Activated CD8-positive, alpha-beta memory T cell treated with anti-CD3 and anti-CD28 coated beads, Interleukin-2, amount 50 U/mL, for 48 hours (primary cell): Measurements from ENCODE around the gene MED16.
A peak's percentile ranks its signal among the peaks of the same experiment; 100 is the strongest.
"Not testable (repeated sequence)": the region's sequence is repeated elsewhere in the genome, so short reads cannot be mapped to it uniquely, and the experiment has no call there.

Experiments used
- DNase-seq: peaks from one replicate; pipeline ENCODE4 v3.0.0-alpha.2; 2020

The MED16 gene

DNA sequence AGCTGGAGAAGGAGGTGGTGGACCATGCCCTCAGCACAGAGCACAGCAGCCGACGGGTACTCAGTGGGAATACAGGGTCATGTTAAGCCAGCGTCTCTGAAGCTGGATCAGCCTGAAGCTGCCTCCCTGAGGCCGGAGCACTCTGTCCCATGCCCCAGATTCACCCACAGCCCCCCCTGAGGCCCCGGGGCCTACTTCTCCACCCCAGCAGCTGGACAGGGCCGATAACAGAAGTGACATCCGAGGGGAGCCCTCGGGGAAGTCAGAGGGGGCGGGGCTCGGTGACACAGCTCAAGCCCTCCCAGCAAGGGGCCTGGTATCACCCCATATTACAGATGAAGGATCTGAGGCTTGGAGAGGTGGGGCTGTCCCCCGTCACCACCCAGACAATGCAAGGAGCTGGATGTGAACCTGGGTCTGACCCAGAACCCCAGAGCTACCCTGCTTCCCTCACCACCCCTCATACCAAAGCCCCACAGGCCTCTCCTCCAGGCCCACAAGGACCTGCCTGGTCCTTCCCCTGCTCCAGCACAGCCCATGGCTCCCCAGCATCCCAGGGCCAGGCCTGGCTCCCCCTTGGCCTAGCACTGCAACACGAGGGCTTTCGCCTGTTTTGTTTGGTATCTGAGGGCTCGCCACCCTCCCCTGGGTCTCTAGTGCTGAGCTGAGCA lies 14.3 kb upstream of the MED16 start:
- no peak for DNase-seq

DNA sequence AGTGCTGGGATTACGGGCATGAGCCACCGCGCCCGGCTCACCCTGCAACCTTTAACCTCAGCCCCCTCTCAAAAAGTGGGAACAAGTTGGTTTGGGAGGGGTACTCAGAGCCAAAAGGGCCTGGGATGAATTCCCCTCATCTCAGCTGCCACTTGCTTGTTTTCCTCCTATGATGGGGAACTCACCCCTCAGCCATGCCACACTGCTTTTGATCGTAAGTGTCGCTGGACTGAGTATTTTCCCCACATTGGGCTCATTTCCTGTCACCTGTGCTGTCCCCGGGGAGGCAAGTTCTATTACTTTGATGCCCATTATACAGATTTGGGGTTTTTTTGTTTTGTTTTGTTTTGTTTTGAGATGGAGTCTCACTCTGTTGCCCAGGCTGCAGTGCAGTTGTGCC lies 13.5 kb upstream of the MED16 start:
- no peak for DNase-seq

DNA sequence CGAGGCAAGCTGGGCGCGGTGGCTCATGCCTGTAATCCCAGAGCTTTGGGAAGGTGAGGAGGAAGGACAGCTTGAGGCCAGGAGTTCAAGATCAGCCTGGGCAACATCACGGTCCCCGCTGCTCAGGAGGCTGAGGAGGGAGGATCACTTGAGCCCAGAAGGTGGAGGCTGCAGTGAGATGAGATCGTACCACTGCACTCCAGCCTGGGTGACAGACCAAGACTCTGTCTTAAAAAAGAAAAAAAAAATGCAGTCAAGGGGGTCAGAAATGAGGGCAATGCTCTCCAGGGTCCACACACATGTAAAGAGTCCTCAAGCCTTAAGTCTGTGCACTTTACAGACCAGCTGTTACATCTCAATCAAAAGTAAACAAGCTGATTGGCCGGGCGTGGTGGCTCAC lies 11.6 kb upstream of the MED16 start:
- no peak for DNase-seq

DNA sequence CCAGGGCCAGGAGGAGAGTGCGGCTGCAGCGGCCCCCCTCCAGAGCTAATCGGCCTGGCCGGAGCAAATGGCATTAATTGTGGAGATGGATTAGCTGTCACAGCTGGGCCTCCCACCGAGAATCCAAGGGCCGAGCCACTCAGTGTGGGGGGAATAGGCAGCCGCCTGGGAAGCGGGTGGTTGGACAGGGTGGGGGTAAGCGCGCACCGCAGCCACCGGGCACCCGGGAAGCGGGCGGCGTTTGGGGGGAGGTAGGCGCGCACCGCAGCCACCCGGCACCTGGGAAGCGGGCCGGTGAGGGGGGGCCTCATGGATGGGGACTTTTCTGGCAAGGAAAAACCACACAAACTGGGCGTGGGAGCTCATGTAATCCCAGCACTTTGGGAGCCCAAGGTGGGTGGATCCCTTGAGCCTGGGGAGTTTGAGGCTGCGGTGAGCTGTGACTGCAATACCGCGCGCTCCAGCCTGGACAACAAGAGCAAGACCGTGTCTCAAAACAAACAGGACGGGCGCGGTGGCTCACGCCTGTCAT lies 10.3 kb upstream of the MED16 start:
- no peak for DNase-seq

DNA sequence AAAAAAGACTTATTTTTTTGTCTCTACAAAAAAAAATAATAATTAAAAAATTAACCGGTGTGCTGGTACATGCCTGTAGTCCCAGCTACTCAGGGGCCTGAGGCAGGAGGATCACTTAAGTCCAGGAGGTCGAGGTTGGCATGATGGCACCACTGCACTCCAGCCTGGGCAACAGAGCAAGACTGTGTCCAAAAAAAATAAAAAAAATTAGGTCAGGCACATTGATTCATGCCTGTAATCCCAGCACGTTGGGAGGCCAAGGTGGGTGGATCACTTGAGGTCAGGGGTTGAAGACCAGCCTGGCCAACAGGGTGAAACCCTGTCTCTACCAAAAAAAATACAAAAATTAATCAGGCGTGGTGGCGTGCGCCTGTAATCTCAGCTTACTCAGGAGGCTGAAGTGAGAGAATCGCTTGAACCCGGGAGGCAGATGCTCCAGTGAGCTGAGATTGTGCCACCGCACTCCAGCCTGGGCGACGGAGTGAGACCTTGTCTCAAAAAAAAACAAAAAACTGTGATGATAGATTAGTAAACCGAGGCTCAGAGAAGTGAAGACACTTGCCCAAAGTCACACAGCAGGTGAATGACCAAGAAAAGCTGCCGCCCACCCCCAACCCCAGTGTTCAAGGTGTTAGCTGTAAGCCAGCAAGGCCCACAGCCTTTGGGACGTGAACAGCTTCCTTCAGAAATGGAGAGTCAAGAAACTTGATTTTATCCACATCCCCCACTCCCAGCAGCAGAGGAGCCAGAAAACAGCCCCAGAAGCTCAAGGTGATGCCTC lies 9.6 kb upstream of the MED16 start:
- no peak for DNase-seq

DNA sequence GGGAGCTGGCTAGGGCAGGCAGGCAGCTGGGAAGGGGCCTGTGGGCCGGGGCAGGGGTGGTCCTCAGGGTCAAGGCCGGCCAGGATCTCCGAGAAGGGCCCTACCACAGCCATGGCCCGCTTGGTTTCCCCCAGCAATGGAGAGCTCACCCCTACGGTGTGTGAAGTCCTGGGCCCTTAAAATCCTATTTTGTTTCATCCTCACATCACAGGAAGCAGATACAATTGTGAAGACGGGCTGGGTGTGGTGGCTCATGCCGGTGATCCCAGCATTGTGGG lies 9.0 kb upstream of the MED16 start:
- no peak for DNase-seq

DNA sequence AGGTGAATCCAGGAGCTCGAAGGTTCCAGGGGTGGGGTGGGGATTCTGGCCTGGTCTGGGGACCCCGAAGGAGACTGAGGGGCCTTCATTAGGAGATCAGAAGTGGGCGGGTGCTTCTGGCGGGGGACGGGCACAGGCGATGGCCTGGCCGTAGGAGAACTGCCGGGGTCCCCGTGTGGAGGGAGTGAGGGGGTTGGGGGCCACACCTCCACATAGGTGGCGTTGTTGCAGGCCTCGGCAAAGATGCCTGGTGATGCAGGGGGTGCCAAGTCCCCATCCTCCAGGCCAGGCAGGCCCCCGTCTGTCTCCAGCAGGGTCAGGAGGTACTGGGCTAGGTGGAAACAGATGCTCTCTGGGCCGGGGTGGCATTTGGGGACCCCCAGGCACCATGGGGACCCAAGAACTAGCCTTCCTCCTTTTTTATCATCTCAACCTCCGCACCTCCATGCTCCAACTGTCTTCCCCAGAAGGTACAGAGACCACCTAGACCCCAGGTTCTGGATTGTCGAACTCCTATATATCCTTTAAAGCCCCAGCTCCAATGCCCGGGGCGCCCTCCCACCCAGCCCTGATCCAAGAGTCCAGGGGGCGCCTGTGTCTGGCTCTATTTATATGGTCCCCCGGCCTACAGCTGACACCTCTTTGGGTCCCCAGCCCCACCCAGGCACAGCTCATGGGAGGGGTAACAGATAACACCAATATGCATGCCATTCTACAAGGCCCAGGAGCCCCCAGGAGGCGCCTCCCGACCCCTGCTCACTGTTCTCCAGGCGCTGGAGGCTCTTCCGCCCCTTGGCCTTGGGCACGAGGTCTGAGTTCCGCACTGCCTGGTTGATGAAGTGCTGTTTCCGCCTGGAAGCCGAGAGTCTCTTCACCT lies 8.5 kb upstream of the MED16 start:
- DNase-seq: no peak

DNA sequence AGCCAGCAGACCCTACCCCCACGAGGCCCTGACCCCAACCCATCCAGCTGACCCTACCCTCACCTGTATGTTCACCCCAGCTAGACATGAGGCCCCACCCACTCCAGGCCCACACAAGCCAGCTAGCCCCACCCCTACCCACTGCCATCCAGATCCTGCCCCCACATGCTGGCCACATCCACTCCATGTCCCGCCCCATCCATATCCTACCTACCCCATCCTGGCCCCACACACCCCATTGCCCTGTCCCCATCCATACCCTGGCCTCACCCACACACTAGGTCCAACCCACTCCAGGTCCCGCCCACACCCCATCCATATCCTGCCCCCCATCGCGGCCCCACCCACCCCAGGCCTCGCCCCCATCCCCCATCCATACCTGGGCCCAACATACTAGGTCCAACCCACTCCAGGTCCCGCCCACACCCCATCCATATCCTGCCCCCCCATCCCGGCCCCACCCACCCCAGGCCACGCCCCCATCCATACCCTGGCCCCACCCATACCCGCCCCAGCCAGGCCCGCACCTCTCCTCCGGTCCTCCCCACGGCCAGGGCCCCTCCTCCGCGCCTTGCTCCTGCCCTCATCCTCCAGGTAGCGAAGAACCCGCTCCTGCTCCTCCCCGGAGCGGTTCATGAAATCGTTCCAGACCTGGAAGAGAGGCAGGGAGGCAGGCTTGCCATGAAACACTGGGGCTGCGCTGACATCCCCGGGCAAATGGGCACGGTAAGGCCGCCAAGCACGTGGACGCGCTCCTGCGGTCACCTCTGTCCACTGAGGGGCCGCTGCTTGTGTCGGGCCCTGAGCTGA lies 7.5 kb upstream of the MED16 start:
- DNase-seq: no peak

DNA sequence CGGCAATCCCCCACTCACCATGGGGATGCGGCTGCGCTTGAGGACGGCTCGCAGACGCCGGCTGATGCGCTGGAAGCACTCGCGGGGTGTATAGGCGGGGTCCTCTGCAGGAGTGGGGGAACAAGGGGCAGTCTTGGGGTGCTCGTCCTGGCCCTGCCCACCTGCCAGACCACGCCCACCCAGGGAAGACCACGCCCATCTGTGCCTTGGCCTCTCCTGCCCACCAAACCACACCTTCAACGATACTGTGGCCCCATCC lies 7.0 kb upstream of the MED16 start:
- no peak for DNase-seq

DNA sequence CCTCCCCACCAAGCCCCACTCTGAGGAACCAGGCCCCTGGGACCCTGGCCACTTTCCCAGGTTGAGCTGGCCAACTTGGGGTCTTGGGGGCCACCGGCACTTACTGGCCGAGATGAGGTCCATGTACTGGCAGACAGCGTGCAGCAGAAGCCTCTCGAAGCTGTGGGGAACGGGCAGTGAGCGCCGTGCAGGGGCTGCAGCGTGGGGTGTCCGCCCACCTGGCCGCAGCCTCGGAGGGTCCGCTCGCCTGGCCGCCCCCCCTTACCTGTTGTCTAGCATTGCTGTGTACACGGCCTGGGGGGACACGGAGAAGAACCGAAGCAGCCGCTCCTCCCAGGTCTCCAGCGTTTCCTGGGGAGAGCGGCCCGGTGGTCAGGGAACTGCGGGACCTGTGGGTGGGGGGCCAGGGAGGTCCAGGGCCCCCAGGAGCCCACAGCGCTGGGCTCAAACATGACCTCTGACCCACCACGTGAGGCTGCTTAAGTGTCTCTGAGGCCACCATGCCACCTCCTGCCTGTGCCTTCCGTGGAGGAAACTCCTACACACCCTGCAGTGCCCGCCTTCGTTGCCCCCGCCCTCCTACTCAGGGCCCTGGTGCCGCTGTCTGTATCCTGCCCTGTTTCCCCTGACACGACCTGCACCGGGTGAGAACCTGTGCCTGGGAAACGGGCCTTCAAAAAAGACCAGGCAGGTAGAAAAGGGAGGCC lies 6.5 kb upstream of the MED16 start:
- no peak for DNase-seq

DNA sequence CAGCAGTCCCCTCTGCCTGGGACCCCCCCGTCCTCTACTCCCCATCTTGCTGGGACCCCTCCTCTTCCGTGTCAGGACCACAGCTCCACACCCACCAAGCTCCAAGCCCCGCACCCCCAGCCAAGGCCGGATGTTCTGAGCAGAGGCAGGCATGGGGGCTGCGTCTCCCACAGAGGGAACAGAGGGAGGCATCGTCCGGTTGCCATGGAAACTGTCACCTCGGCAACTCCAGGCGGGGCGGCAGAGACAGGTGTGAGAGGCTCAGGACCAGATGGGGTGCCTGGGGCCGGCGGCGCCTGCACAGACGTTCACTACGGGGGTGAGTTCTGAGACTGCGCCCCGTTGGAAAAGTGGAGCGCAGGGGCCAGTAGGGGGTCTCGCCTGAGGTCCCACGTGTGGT lies 5.7 kb upstream of the MED16 start:
- no peak for DNase-seq

DNA sequence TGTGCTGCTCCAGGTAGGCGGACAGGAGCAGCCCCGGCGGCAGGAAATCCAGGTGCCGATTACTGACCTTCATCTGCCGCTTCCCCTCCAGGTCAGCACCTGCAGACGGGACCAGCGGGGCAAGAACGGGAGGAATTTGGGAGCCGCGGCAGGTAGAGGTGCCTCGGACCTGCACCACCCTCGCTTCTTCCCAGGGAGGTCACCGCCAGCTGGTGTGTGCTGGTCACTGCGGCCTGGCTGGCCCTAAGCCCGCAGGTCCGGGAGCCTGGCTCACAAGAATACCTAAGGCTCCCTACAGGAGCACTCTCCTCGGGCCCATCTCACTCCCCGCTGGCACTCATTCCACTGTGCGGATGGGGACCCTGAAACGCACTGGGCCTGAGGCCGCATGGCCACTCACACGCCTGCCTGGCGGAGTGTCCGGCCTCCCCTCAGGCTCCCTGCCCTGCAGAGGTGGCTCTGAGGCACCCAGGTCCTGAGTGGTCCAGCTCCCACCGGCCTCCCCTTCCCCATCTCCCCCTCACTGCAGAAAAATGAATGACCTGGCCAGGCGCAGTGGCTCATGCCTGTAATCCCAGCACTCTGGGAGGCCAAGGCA lies 4.6 kb upstream of the MED16 start:
- DNase-seq: no peak

DNA sequence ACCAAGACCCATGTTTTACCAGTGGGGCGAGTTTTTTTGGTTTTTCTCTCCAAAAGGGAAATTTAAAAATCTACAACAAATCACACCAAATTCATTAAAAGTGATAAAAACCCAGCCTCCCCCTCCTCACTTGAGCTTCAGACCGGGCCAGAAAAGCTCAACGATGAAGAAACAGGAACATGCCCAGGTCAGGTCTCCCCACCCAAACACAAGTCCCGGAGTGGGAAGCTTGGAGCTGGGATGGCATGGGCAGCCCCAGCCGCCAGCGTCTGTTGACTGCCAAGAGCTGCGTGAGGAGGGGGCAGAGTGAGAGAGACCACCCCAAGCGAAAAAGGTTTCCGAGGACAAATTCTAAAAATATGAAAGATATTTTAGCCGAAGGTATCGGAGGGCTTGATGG lies 4.0 kb upstream of the MED16 start:
- no peak for DNase-seq

DNA sequence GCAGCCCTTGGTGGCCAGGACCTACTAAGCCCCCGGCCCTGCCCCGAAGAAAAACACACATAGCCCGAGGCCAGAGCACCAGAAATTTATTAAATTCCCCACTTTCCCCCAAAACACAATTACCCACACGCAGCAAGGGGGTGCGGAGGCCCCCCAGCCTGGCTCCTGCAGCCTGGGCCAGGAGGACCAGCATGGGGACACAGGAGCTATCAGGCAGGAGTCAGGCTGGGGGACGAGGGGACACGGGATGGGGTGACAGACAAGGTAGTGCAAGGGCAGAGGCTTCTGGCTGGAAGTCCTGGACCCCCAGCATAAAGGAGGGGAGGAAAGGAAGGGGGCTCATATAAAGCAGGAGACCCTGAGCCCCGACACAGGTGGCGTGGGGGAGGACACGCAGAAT lies 3.4 kb upstream of the MED16 start:
- DNase-seq: no peak

DNA sequence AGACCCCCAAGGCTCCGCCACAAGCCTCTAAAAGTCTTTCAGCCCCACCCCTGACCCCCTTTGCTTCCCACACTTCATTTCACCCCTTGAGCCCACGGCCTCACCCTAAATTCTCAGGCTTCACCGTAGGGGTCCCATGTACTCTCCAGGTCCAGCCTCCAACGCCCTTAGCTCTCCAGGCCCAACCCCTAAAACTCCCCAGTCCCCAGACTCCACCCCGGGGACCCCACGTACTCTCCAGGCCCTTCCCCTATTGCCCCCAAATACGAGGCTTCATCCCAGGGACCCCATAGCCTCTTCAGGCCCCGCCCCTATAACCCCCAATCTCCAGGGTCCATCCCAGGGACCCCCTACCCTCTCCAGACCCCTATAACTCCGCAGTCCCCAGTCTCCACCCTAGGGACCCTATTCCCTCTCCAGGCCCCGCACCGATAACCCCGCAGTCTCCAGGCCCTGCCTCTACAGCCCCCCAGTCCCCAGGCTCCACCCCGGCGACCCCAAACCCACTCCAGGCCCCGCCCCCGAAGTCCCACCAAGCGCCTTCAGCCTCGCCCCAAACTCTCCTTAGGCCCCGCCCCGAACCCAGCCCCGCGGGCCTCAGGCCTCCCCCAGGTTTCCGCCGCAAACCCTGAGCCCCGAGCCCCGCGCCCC lies 619 bp downstream of the MED16 start:
- peak; percentile 68 for DNase-seq

DNA sequence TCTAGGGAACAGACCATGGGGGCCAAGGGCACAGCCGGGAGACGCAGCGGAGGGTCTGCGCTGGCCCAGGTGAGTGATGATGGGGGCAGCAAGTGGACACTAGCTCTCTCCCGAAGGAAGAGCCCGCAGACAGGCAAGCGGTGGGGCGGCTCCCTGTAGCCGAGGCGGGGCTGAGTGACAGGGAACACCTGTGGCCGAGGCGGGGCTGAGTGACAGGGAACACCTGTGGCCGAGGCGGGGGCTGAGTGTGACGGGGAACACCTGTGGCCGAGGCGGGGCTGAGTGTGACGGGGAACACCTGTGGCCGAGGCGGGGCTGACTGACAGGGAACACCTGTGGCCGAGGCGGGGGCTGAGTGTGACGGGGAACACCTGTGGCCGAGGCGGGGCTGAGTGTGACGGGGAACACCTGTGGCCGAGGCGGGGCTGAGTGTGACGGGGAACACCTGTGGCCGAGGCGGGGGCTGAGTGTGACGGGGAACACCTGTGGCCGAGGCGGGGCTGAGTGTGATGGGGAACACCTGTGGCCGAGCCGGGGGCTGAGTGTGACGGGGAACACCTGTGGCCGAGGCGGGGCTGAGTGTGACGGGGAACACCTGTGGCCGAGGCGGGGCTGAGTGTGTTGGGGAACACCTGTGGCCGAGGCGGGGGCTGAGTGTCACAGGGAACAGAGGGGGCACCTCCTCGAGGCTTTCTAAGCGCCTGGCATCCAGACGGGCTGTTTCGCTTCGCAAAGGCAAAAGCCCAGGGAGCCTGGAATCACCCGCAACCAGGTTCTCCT lies 1.4 kb downstream of the MED16 start:
- DNase-seq: not testable (repeated sequence)

DNA sequence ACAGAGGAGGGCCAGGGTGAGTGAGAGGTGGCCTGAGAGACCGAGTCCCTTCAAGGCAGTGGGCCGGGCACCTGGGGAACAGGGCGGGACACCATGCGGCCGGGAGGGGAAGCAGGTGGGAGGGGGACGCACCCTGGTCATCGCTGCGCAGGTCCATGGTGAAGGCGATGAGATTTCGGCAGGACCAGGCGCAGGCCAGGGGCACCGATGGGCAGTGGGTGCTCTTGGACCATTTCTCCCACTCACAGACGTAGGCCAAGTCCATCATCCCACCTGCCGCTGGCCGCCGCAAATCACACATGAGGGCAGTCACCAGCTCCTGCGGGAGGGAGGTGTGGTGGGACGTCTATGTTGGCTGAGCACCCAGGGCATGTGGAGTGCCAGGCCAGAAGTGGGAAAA lies 2.2 kb downstream of the MED16 start:
- DNase-seq: no peak

DNA sequence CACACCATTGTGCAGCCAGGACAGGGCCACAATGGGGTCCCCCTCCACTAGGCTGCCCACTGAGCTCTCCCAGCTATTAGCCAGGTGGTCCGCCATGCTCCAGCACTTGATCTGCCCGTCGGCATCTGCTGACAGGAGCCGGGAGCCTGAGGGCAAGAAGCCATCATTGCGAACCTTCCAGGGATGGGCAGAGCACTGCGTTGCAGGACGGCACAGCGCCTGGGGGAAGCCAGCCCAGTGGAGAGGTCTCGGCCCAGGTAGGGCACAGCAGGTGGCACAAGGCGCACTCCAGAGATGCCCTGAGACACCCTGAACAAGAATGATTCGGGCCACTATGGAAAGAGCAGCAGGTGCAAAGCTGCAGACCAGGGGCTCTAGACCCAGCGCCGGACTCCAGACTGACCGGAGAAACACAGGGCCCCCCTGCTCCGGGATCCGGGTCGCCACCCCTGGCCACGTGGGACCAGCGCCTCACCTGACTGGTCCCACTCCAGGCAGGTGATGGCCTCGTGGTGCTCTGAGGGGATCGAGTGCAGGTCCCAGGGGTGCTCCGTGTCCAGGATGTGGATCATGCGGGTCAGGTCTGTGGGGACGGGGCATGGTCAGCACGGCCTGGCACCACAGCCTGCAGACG lies 3.2 kb downstream of the MED16 start:
- DNase-seq: no peak

DNA sequence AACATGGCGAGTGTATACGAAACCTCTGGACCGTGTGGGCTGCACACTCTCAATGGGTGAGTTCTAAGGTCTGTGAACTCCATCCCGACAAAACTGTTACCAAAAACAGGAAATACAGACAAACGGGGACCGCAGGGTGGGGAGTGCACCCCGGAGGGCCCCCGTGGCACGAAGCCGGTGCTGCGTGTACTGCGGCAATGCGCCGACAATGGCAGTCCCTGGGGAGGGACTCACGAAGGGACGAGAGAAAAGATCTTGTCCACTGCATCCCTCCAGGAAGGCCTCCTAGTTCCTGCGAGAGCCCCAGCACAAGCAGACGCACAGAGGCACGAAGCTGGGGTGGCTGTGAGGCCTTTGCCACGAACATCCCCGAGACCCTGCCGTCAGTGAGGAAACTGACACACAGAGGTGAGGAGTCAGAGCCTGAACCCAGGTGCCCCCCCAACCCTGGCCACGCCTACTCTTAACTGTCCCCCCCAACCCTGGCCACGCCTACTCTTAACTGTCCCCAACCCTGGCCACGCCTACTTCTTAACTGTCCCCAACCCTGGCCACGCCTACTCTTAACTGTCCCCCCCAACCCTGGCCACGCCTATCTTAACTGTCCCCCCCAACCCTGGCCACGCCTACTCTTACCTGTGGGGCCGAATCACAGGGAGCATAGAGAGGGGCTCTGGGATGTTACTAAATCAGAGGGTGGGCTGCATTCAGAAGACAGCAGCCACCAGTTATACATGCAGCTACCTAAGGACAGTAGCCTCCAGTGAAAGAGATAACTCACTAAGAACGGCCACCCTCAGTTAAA lies 4.2 kb downstream of the MED16 start:
- DNase-seq: peak; percentile 79
